ENCODE measurements around the gene KANK4. TPM values are rescaled to one million over a fixed set of nuclear protein-coding genes. Genes with fewer than 3 reads are reported as not detected.

Gene KANK4
- polyA plus RNA-seq, 2 of the 4 experiments (the other 2 are of a cell fraction), result 0.66 to 0.81 TPM

- no peak overlapping the region for H3K4me3 ChIP-seq
- peaks cover 8% of the 10 kb centered on the region; the same call in 1 of the 3 replicates for H3K4me1 ChIP-seq
- no peak for FAIRE-seq
- ATAC-seq, result no peak
- ChIA-PET POLR2A (no interaction called here), CTCF (no interaction called here)
- WGBS (ENCODE audit: missing lambda C conversion rate), result 51% methylated on average over 2 of the region's 4 CpGs
- no peak overlapping the region for H3K27ac ChIP-seq
- H3K9me3 ChIP-seq, result no peaks in the 10 kb centered on the region
- DNase-seq (ENCODE audit: low read depth in 1 of 2, low spot score in 1 of 2), result no peak
- no peak for TF ChIP-seq SMC3 (IDR thresholded peaks at IDR 0.05)
- no peak for TF ChIP-seq MAFK (IDR thresholded peaks at IDR 0.05; ENCODE audit: partially characterized antibody)
- no peak for TF ChIP-seq PHF8 (IDR thresholded peaks at IDR 0.05; ENCODE audit: borderline replicate concordance, low read depth)
- no peak for TF ChIP-seq POLR2AphosphoS2 (conservative IDR thresholded peaks at IDR 0.05; ENCODE audit: low read length)
- no peak for TF ChIP-seq HOXA7 (CRISPR knock-in tag; IDR thresholded peaks at IDR 0.05)
- TF ChIP-seq ESRRA (IDR thresholded peaks at IDR 0.05; ENCODE audit: borderline replicate concordance, low read length), result no peak
- TF ChIP-seq FOSB (CRISPR knock-in tag; IDR thresholded peaks at IDR 0.05), result no peak
- no peak for TF ChIP-seq NPAS2 (CRISPR knock-in tag; IDR thresholded peaks at IDR 0.05; ENCODE audit: borderline replicate concordance)
- TF ChIP-seq KDM5A (IDR thresholded peaks at IDR 0.05), result no peak
- TF ChIP-seq HOXB5 (CRISPR knock-in tag; IDR thresholded peaks at IDR 0.05), result no peak
- TF ChIP-seq PBX3 (IDR thresholded peaks at IDR 0.05), result no peak
- TF ChIP-seq FOSL2 (IDR thresholded peaks at IDR 0.05), result no peak
- no peak for TF ChIP-seq FOSL2 (CRISPR knock-in tag; IDR thresholded peaks at IDR 0.05)
- no peak for TF ChIP-seq ZFP36 (IDR thresholded peaks at IDR 0.05; ENCODE audit: borderline replicate concordance, partially characterized antibody)
- TF ChIP-seq CEBPB (IDR thresholded peaks at IDR 0.05), result no peak
- no peak for TF ChIP-seq HES2 (IDR thresholded peaks at IDR 0.05)
- TF ChIP-seq NFE2L2 (conservative IDR thresholded peaks at IDR 0.05; ENCODE audit: low read length), result no peak
- no peak for TF ChIP-seq EP300 (IDR thresholded peaks at IDR 0.05)
- no peak for TF ChIP-seq ZC3H11A (IDR thresholded peaks at IDR 0.05)
- TF ChIP-seq, protein P1, sequence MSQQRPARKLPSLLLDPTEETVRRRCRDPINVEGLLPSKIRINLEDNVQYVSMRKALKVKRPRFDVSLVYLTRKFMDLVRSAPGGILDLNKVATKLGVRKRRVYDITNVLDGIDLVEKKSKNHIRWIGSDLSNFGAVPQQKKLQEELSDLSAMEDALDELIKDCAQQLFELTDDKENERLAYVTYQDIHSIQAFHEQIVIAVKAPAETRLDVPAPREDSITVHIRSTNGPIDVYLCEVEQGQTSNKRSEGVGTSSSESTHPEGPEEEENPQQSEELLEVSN (IDR thresholded peaks at IDR 0.05; ENCODE audit: borderline replicate concordance, low read depth), result no peak
- no peak for TF ChIP-seq NR3C1 (IDR thresholded peaks at IDR 0.05)
- H3K4me2 ChIP-seq, result no peak overlapping the region
Measured at GRCh38 chr1:62312698-62313097, 6.5 kb downstream of the KANK4 start.

- ChIA-PET CTCF (interaction anchor here (1.0 kb wide), 1 partner anchor 8 kb away, joined by 4 read pairs; the partner anchor contains the start of gene KANK4), POLR2A (no interaction called here)
- Histone ChIP-seq H3K27ac (no peak overlapping the region), H3K4me1 (peaks cover 8% of the 10 kb centered on the region; the same call in 1 of the 3 replicates), H3K9me3 (no peaks in the 10 kb centered on the region), H3K4me2 (no peak overlapping the region), H3K4me3 (no peak overlapping the region)
- DNase-seq (ENCODE audit: low read depth in 1 of 2, low spot score in 1 of 2) (no peak), ATAC-seq (no peak), FAIRE-seq (no peak)
- WGBS (ENCODE audit: missing lambda C conversion rate), result 81% methylated on average over 6 of the region's 6 CpGs
- no peak for TF ChIP-seq KDM5A (IDR thresholded peaks at IDR 0.05)
- no peak for TF ChIP-seq RAD21 (conservative IDR thresholded peaks at IDR 0.05 in 1 of 2, IDR thresholded peaks at IDR 0.05 in 1 of 2)
- TF ChIP-seq TFCP2L1 (CRISPR knock-in tag; IDR thresholded peaks at IDR 0.05), result no peak
- no peak for TF ChIP-seq FOSL2 (IDR thresholded peaks at IDR 0.05)
- no peak for TF ChIP-seq FOSL2 (CRISPR knock-in tag; IDR thresholded peaks at IDR 0.05)
- TF ChIP-seq FOXS1 (CRISPR knock-in tag; IDR thresholded peaks at IDR 0.05), result no peak
Measured at GRCh38 chr1:62311473-62311943, 7.7 kb downstream of the KANK4 start.

- no peak overlapping the region for H3K4me3 ChIP-seq
- no peak for TF ChIP-seq RARB (CRISPR knock-in tag; IDR thresholded peaks at IDR 0.05)
- no peak for TF ChIP-seq KDM5A (IDR thresholded peaks at IDR 0.05)
- no peak for TF ChIP-seq TFCP2L1 (CRISPR knock-in tag; IDR thresholded peaks at IDR 0.05)
- no peak for TF ChIP-seq MAFK (IDR thresholded peaks at IDR 0.05; ENCODE audit: partially characterized antibody)
- peaks cover 8% of the 10 kb centered on the region; the same call in 1 of the 3 replicates for H3K4me1 ChIP-seq
- CTCF ChIA-PET, result interaction anchor here (0.8 to 2.7 kb wide), 3 partner anchors 10 to 16 kb away, joined by 3 to 7 read pairs (median 4); partner anchors contain the start of gene KANK4
- no peak for FAIRE-seq
- 72% methylated on average over 7 of the region's 7 CpGs for WGBS (ENCODE audit: missing lambda C conversion rate)
- no peaks in the 10 kb centered on the region for H3K9me3 ChIP-seq
- ATAC-seq, result no peak
- DNase-seq (ENCODE audit: low read depth in 1 of 2, low spot score in 1 of 2), result no peak
- H3K27ac ChIP-seq, result no peak overlapping the region
- POLR2A ChIA-PET, result no interaction called here
- no peak overlapping the region for H3K4me2 ChIP-seq
Measured at GRCh38 chr1:62309906-62310305, 9.3 kb downstream of the KANK4 start.

Data from A549 (cell line).